HepG2 (cell line): Measurements from ENCODE around the gene LCE1C. TPM values are rescaled to one million over a fixed set of nuclear protein-coding genes. Genes with fewer than 3 reads are reported as not detected.

Experiments used
- ATAC-seq: fragments of 200-7000 bp; cut with Tn5 transposase; 3 replicates; pipeline ENCODE4 v1.9.1; 2020; ENCODE audit warnings: mild to moderate bottlenecking, moderate library complexity
- BruUV-seq: library from RNA; stranded (reverse); fragments of 400-500 nt; replicated peaks from 2 replicates; lab custom pipeline; 2021; lab: Mats Ljungman, UMichigan
- CTCF ChIA-PET: fragments of 300-600 bp; formaldehyde crosslinking; extraction: SDS; loops from one replicate; lab custom pipeline; 2021; ENCODE audit warnings: low total read pairs, inconsistent platforms, low intra/inter-chr PET ratio; lab: Yijun Ruan, JAX
- POLR2A ChIA-PET: fragments of 350-600 bp; sonication (Branson Sonifier 250); formaldehyde crosslinking; loops from one replicate; lab custom pipeline; 2020; ENCODE audit warnings: antibody characterized with exemption, inconsistent platforms; lab: Yijun Ruan, JAX
- DNase-seq: peaks from one replicate; pipeline ENCODE4 v3.0.0-alpha.2; 2015; ENCODE audit warnings: low spot score
- FAIRE-seq: peaks from 3 replicates; lab custom pipeline; 2011; peaks lifted over from hg19 to GRCh38; lab: Jason Lieb, UNC
- H2AFZ ChIP-seq: one replicate; pipeline ENCODE4 v1.6.1; 2011; ENCODE audit warnings: low read length, inconsistent platforms
- H3K27ac ChIP-seq: fragments of 300-600 bp; 3 replicates; pipeline ENCODE4 v1.8.0; 2011; ENCODE audit warnings: mixed run types, mild to moderate bottlenecking, mixed read lengths, low read length, inconsistent platforms; ENCODE audit not compliant: insufficient read depth; ENCODE audit errors: extremely low read length
- H3K27me3 ChIP-seq, 2 experiments: fragments of 200-600 bp in 1 of 2; 2 replicates in 1 of 2; 3 replicates in 1 of 2; pipeline versions ENCODE4 v1.6.0 to v1.8.0; 2011; ENCODE audit warnings: low read length in 2 of 2, mild to moderate bottlenecking in 2 of 2, moderate library complexity in 2 of 2, inconsistent platforms in 1 of 2; ENCODE audit not compliant: insufficient read depth in 2 of 2, control insufficient read depth in 1 of 2
- H3K36me3 ChIP-seq, 2 experiments: fragments of 200-600 bp in 1 of 2; replicated peaks in 1 of 2; 2 replicates in 1 of 2; 3 replicates in 1 of 2; pipeline versions ENCODE4 v1.5.1 to v1.8.0; 2011; ENCODE audit warnings: low read length in 2 of 2, inconsistent platforms in 1 of 2; ENCODE audit not compliant: insufficient read depth in 2 of 2, control insufficient read depth in 1 of 2
- H3K4me1 ChIP-seq: 2 replicates; pipeline ENCODE4 v1.5.1; 2012; ENCODE audit warnings: low read length, inconsistent platforms; ENCODE audit not compliant: insufficient read depth
- H3K4me2 ChIP-seq: 2 replicates; pipeline ENCODE4 v1.6.0; 2011; ENCODE audit warnings: low read depth, low read length, inconsistent platforms
- H3K4me3 ChIP-seq, 3 experiments: fragments of 200-600 bp in 1 of 3; sonication (generic), shearing (Covaris generic) in 1 of 3; replicated peaks in 1 of 3; 2 replicates each; pipeline ENCODE4 v1.5.1; 2011 to 2016; ENCODE audit warnings: low read length in 3 of 3, inconsistent platforms in 2 of 3, low read depth in 2 of 3, mild to moderate bottlenecking in 2 of 3, control low read depth in 1 of 3, mixed read lengths in 1 of 3; ENCODE audit not compliant: insufficient read depth in 1 of 3
- H3K79me2 ChIP-seq: one replicate; pipeline ENCODE4 v1.6.1; 2011; ENCODE audit warnings: low read length, inconsistent platforms; ENCODE audit not compliant: insufficient read depth
- H3K9ac ChIP-seq: 2 replicates; pipeline ENCODE4 v1.6.0; 2011; ENCODE audit warnings: mild to moderate bottlenecking, low read depth, low read length, inconsistent platforms; ENCODE audit not compliant: insufficient read depth
- H3K9me3 ChIP-seq: 2 replicates; pipeline ENCODE4 v1.5.1; 2012; ENCODE audit warnings: mild to moderate bottlenecking, low read length
- H4K20me1 ChIP-seq: 2 replicates; pipeline ENCODE4 v1.6.0; 2011; ENCODE audit warnings: inconsistent platforms, mild to moderate bottlenecking, low read length, moderate library complexity; ENCODE audit not compliant: insufficient read depth
- ATRX ChIP-seq: sonication (generic); formaldehyde crosslinking; IDR thresholded peaks from 2 replicates; pipeline ENCODE4 v1.4.0; 2020; ENCODE audit warnings: missing genetic modification reagents, borderline replicate concordance
- ZNF121 ChIP-seq: sonication (generic); formaldehyde crosslinking; IDR thresholded peaks from 2 replicates; pipeline ENCODE4 v1.5.0; 2020; ENCODE audit warnings: mild to moderate bottlenecking, missing genetic modification reagents
- ZNF44 ChIP-seq: sonication (generic); formaldehyde crosslinking; IDR thresholded peaks from 2 replicates; pipeline ENCODE4 v1.5.1; 2020; ENCODE audit warnings: mild to moderate bottlenecking, missing genetic modification reagents
- ZNF619 ChIP-seq: sonication (generic); formaldehyde crosslinking; IDR thresholded peaks from 2 replicates; pipeline ENCODE4 v1.4.0; 2020; ENCODE audit warnings: mild to moderate bottlenecking, missing genetic modification reagents
- WGBS: methylation state at CpG from one replicate; pipeline ENCODE4 v1.1.6; 2017; ENCODE audit warnings: low lambda C conversion rate; 5-methylcytosine and 5-hydroxymethylcytosine counted together
- in situ Hi-C: cut with HindIII; loops from 2 replicates; pipeline ENCODE4 v1.10.0; 2017; ENCODE audit warnings: low pct_unique_long_range_greater_than_20kb; ENCODE audit not compliant: extremely low pct_ligation_motif_present
- intact Hi-C: fragments of 100-400 bp; cut with micrococcal nuclease; formaldehyde crosslinking; loops from one replicate; pipeline ENCODE4 v1.10.0; 2022; ENCODE audit not compliant: unreplicated experiment
- polyA plus RNA-seq, 8 experiments: library from polyadenylated mRNA; depleted of rRNA in 3 of 8; stranded (reverse) in 7 of 8; unstranded in 1 of 8; fragments of >200 nt; fragmentation: Illumina TruSeq in 4 of 8; extraction: Trizol in 4 of 8; gene quantifications; 2 replicates each; pipeline versions ENCODE4 v1.2.1 to v1.2.3, GENCODE V29; 2011 to 2016; ENCODE audit warnings: low read depth in 4 of 8, missing spikeins in 1 of 8, mixed read lengths in 1 of 8; ENCODE audit not compliant: insufficient read depth in 1 of 8
- total RNA-seq, 5 experiments: library from RNA; depleted of rRNA; stranded (reverse); fragments of >200 nt; fragmentation: Illumina TruSeq; extraction: Trizol; gene quantifications; 2 replicates each; pipeline ENCODE4 v1.2.3, GENCODE V29; 2016; ENCODE audit warnings: low read depth in 1 of 5
- TF ChIP-seq, protein P1 (sequence below): sonication (generic); formaldehyde crosslinking; IDR thresholded peaks from one replicate; pipeline ENCODE4 v1.5.1; 2020; ENCODE audit warnings: mild to moderate bottlenecking, missing genetic modification reagents; ENCODE audit errors: not compliant biosample characterization

Gene LCE1C
- total and polyA plus RNA-seq, 2 of the 13 experiments (the other 11 are each of a cell fraction or from before 2014, with no cell fraction given) = not detected

DNA sequence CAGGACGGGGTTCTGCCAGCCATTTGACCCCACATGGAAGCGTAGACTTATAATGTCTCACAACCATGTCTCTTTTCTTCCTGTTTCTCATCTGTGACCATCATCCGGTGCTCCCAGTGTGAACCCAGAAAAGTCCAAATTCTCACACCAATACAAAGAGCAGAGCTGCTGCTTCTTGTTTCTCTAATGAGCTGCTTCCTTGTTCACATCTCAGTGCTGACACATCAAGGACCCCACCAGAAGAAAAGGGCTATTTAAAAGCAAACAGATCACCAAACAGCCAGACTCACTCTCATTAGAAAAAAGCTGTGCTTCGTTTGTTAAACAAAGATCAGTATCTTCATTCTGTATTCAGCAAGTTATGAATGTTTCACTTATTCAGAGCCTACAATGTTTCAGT, 10.8 kb downstream of the LCE1C start:
- ATAC-seq (no peak), FAIRE-seq (no peak), DNase-seq (no peak)
- BruUV-seq = no TSS peak
- WGBS = 25% methylated on average over 4 of the region's 4 CpGs
- ChIA-PET CTCF (no interaction called here), POLR2A (no interaction called here)
- no peak overlapping the region for H3K4me2 ChIP-seq
- no peaks in the 10 kb centered on the region for H3K4me1 ChIP-seq
- H3K4me3 ChIP-seq = no peak overlapping the region
- no peaks in the 10 kb centered on the region for H3K79me2 ChIP-seq
- TF ChIP-seq ZNF619 (CRISPR knock-in tag) (no peak), ZNF121 (CRISPR knock-in tag) (no peak), ZNF44 (no peak), ATRX (CRISPR knock-in tag) (no peak)
- TF ChIP-seq, protein P1, sequence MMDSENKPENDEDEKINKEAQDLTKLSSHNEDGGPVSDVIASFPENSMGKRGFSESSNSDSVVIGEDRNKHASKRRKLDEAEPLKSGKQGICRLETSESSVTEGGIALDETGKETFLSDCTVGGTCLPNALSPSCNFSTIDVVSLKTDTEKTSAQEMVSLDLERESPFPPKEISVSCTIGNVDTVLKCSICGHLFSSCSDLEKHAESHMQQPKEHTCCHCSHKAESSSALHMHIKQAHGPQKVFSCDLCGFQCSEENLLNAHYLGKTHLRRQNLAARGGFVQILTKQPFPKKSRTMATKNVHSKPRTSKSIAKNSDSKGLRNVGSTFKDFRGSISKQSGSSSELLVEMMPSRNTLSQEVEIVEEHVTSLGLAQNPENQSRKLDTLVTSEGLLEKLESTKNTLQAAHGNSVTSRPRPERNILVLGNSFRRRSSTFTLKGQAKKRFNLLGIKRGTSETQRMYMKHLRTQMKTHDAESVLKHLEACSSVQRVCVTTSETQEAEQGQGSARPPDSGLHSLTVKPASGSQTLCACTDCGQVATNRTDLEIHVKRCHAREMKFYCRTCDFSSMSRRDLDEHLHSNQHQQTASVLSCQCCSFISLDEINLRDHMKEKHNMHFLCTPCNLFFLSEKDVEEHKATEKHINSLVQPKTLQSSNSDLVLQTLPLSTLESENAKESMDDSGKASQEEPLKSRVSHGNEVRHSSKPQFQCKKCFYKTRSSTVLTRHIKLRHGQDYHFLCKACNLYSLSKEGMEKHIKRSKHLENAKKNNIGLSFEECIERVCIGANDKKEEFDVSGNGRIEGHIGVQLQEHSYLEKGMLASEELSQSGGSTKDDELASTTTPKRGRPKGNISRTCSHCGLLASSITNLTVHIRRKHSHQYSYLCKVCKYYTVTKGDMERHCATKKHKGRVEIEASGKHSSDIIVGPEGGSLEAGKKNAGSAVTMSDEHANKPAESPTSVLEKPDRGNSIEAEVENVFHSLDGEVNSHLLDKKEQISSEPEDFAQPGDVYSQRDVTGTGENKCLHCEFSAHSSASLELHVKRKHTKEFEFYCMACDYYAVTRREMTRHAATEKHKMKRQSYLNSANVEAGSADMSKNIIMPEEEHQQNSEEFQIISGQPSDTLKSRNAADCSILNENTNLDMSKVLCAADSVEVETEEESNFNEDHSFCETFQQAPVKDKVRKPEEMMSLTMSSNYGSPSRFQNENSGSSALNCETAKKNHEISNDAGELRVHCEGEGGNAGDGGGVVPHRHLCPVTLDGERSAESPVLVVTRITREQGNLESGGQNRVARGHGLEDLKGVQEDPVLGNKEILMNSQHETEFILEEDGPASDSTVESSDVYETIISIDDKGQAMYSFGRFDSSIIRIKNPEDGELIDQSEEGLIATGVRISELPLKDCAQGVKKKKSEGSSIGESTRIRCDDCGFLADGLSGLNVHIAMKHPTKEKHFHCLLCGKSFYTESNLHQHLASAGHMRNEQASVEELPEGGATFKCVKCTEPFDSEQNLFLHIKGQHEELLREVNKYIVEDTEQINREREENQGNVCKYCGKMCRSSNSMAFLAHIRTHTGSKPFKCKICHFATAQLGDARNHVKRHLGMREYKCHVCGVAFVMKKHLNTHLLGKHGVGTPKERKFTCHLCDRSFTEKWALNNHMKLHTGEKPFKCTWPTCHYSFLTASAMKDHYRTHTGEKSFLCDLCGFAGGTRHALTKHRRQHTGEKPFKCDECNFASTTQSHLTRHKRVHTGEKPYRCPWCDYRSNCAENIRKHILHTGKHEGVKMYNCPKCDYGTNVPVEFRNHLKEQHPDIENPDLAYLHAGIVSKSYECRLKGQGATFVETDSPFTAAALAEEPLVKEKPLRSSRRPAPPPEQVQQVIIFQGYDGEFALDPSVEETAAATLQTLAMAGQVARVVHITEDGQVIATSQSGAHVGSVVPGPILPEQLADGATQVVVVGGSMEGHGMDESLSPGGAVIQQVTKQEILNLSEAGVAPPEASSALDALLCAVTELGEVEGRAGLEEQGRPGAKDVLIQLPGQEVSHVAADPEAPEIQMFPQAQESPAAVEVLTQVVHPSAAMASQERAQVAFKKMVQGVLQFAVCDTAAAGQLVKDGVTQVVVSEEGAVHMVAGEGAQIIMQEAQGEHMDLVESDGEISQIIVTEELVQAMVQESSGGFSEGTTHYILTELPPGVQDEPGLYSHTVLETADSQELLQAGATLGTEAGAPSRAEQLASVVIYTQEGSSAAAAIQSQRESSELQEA (CRISPR knock-in tag) = no peak
- in situ Hi-C loops = no loop called here
- H3K9me3 ChIP-seq = no peaks in the 10 kb centered on the region
- H3K27ac ChIP-seq = no peak overlapping the region
- no peaks in the 10 kb centered on the region for H3K36me3 ChIP-seq
- no peak overlapping the region for H3K9ac ChIP-seq
- no peak overlapping the region for H2AFZ ChIP-seq
- intact Hi-C loops = no loop called here
- no peaks in the 10 kb centered on the region for H4K20me1 ChIP-seq
- H3K27me3 ChIP-seq = no peaks in the 10 kb centered on the region
